ENCODE results near the gene EIF1AD. TPM values are rescaled to one million over a fixed set of nuclear protein-coding genes. Genes with fewer than 3 reads are reported as not detected.

Gene EIF1AD
- 15.6 TPM for total RNA-seq

- Histone ChIP-seq H3K27ac (peak within 1 kb of the TSS; percentile 86 to 93), H3K36me3 (peaks cover 41 to 65% of the 10 kb centered on the region in 2 donors), H3K9me3 (no peaks in the 10 kb centered on the region), H3K4me1 (peaks cover 3 to 27% of the 10 kb centered on the region in 2 donors), H3K4me3 (peak within 1 kb of the TSS; percentile 89 to 98), H3K27me3 (no peaks in the 10 kb centered on the region)
- TF ChIP-seq, protein P1, sequence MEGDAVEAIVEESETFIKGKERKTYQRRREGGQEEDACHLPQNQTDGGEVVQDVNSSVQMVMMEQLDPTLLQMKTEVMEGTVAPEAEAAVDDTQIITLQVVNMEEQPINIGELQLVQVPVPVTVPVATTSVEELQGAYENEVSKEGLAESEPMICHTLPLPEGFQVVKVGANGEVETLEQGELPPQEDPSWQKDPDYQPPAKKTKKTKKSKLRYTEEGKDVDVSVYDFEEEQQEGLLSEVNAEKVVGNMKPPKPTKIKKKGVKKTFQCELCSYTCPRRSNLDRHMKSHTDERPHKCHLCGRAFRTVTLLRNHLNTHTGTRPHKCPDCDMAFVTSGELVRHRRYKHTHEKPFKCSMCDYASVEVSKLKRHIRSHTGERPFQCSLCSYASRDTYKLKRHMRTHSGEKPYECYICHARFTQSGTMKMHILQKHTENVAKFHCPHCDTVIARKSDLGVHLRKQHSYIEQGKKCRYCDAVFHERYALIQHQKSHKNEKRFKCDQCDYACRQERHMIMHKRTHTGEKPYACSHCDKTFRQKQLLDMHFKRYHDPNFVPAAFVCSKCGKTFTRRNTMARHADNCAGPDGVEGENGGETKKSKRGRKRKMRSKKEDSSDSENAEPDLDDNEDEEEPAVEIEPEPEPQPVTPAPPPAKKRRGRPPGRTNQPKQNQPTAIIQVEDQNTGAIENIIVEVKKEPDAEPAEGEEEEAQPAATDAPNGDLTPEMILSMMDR (IDR thresholded peaks at IDR 0.05), result no peak
- peak; percentile 58 to 97 for DNase-seq (ENCODE audit: low spot score in 2 of 2)
- intact Hi-C loops (cut with DNase I), result loop anchor here (1.0 to 5.0 kb wide), 4 partner anchors 20 to 115 kb away; partner anchors contain the start of genes FIBP, SART1 and SF3B2
Observed at GRCh38 chr11:66001942-66002647, at the start of gene EIF1AD, which contains the start of gene BANF1. EIF1AD (minus strand) TSS chr11:66002157; CDS start chr11:66000389, 1,768 bp downstream. BANF1 (plus strand) TSS chr11:66002503; CDS start chr11:66003251, 748 bp downstream.

DNA sequence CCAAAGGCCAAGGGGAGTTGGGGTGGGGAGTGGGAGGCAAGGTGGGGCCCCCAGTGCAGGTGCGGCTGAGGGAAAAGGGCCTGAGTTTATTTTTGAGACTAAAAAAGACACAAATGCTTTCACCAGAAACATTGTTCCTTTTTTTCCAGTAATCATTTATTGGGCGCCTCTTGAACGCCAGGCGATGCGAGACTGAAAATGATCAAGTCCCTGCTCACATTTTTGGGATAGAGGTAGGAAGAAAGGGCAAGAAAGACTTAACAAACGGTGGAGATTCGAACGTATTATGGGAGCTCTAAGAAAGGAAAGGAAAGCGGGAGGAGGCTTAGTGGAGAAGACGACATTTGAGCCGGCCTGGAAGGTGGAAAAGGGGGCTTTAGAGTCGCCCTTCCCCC lies 49.4 kb upstream of the EIF1AD start:
- peak overlapping the region; percentile 83 to 84 for H3K27ac ChIP-seq
- intact Hi-C loops (cut with DNase I), result no loop called here
- DNase-seq (ENCODE audit: low spot score in 2 of 2), result no peak
- no peaks in the 10 kb centered on the region for H3K9me3 ChIP-seq
- peak overlapping the region; percentile 94 for H3K4me3 ChIP-seq
- TF ChIP-seq, protein P1 (IDR thresholded peaks at IDR 0.05), result no peak
- H3K36me3 ChIP-seq, result peaks cover 16 to 21% of the 10 kb centered on the region in 2 donors
- no peaks in the 10 kb centered on the region for H3K27me3 ChIP-seq
- H3K4me1 ChIP-seq, result peaks cover 6 to 19% of the 10 kb centered on the region in 2 donors

DNA sequence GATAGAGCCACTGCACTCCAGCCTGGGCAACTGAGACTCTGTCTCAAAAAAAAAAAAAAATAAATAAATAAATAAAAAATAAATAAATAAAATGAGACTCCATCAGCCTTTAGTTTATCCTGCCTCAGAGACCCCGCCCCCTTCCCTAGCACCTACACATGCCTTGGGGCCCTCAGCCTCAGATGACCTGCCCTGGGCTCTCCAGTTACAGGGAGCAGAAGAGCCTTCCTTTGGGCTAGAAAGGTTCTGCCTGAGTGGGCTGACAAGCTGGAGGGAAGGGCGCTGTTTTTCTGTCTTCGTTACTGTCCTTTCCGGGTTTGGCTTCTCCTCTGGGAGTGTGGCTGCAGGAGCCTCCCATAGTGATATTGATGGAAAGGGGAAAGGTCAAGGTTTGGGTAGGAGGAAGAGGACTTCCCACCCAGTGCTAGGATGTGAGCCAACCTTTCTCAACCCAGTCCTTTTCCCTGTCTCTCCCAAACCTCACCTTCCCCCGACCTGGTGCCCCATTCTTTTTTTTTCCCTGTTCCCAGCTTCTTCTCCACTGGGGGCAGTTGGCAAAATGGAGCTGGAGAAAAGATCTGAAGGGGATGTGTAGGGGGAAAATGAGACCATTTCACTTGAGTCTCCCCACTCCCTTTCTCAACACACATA lies 48.7 kb upstream of the EIF1AD start:
- Histone ChIP-seq H3K36me3 (peaks cover 13 to 15% of the 10 kb centered on the region in 2 donors), H3K4me3 (no peak overlapping the region), H3K27ac (no peak overlapping the region), H3K27me3 (no peaks in the 10 kb centered on the region), H3K9me3 (no peaks in the 10 kb centered on the region), H3K4me1 (peaks cover 6 to 19% of the 10 kb centered on the region in 2 donors)
- intact Hi-C loops (cut with DNase I), result no loop called here
- no peak for DNase-seq (ENCODE audit: low spot score in 2 of 2)
- TF ChIP-seq, protein P1 (IDR thresholded peaks at IDR 0.05), result no peak

GRCh38 chr11:66048547-66049323 lies 46.8 kb upstream of the EIF1AD start, which contains the start of gene GAL3ST3:
GAL3ST3 (minus strand) TSS chr11:66049161; CDS start chr11:66045415, 3,746 bp downstream.
- DNase-seq (ENCODE audit: low spot score in 2 of 2), result no peak
- no peak within 1 kb of the TSS for H3K27ac ChIP-seq
- H3K9me3 ChIP-seq, result no peaks in the 10 kb centered on the region
- peak within 1 kb of the TSS in 1 of 2 donors; percentile 37 for H3K4me3 ChIP-seq
- intact Hi-C loops (cut with DNase I), result no loop called here
- H3K27me3 ChIP-seq, result no peaks in the 10 kb centered on the region
- peaks cover 6 to 19% of the 10 kb centered on the region in 2 donors for H3K4me1 ChIP-seq
- H3K36me3 ChIP-seq, result no peaks in the 10 kb centered on the region
- TF ChIP-seq, protein P1 (IDR thresholded peaks at IDR 0.05), result no peak

- no peaks in the 10 kb centered on the region for H3K9me3 ChIP-seq
- DNase-seq (ENCODE audit: low spot score in 2 of 2), result no peak
- no peaks in the 10 kb centered on the region for H3K36me3 ChIP-seq
- H3K27me3 ChIP-seq, result no peaks in the 10 kb centered on the region
- no peak overlapping the region for H3K27ac ChIP-seq
- intact Hi-C loops (cut with DNase I), result no loop called here
- peaks cover 0 to 11% of the 10 kb centered on the region in 2 donors for H3K4me1 ChIP-seq
- TF ChIP-seq, protein P1 (IDR thresholded peaks at IDR 0.05), result no peak
- no peak overlapping the region for H3K4me3 ChIP-seq
Observed at GRCh38 chr11:66047541-66048365, 45.8 kb upstream of the EIF1AD start.

Data from ascending aorta (tissue), 2 donors.